MM.1S (cell line): ENCODE data around the gene SLC1A2.

ENCODE experiments used
- DNase-seq: peaks from one replicate; pipeline ENCODE4 v3.0.0-alpha.2; 2015
- H2AFZ ChIP-seq: fragments of 300-600 bp; sonication (generic); 2 replicates; pipeline ENCODE4 v1.6.0; 2016; ENCODE audit warnings: antibody characterized with exemption, low read length
- H3F3A ChIP-seq: fragments of 300-600 bp; sonication (generic); 2 replicates; pipeline ENCODE4 v1.6.1; 2016; ENCODE audit warnings: mild to moderate bottlenecking, antibody characterized with exemption, low read length, moderate library complexity, mixed read lengths; ENCODE audit not compliant: insufficient read depth
- H3K27ac ChIP-seq: fragments of 300-600 bp; sonication (generic); 2 replicates; pipeline ENCODE4 v1.5.1; 2016; ENCODE audit warnings: mild to moderate bottlenecking, low read length
- H3K27me3 ChIP-seq: fragments of 300-600 bp; sonication (generic); replicated peaks from 2 replicates; pipeline ENCODE4 v1.6.0; 2016; ENCODE audit warnings: low read length; ENCODE audit not compliant: insufficient read depth
- H3K36me3 ChIP-seq: fragments of 300-600 bp; sonication (generic); replicated peaks from 2 replicates; pipeline ENCODE4 v1.6.1; 2016; ENCODE audit warnings: mild to moderate bottlenecking, low read length, mixed read lengths; ENCODE audit not compliant: insufficient read depth
- H3K4me1 ChIP-seq: fragments of 300-600 bp; sonication (generic); 2 replicates; pipeline ENCODE4 v1.6.1; 2016; ENCODE audit warnings: low read length, mixed read lengths
- H3K4me2 ChIP-seq: fragments of 300-600 bp; sonication (generic); 2 replicates; pipeline ENCODE4 v1.6.0; 2016; ENCODE audit warnings: low read depth, low read length
- H3K4me3 ChIP-seq: fragments of 300-600 bp; sonication (generic); 2 replicates; pipeline ENCODE4 v1.5.1; 2016; ENCODE audit warnings: low read length, mixed read lengths
- H3K79me2 ChIP-seq: fragments of 300-600 bp; sonication (generic); 2 replicates; pipeline ENCODE4 v1.6.1; 2016; ENCODE audit warnings: mixed run types, low read length, mixed read lengths
- H3K9ac ChIP-seq: fragments of 300-600 bp; sonication (generic); 2 replicates; pipeline ENCODE4 v1.6.1; 2016; ENCODE audit warnings: low read length, mixed read lengths
- H3K9me2 ChIP-seq: fragments of 300-600 bp; sonication (generic); replicated peaks from 2 replicates; pipeline ENCODE4 v1.6.1; 2016; ENCODE audit warnings: mild to moderate bottlenecking, low read length, mixed read lengths; ENCODE audit not compliant: insufficient read depth
- H3K9me3 ChIP-seq: fragments of 300-600 bp; sonication (generic); replicated peaks from 2 replicates; pipeline ENCODE4 v1.6.1; 2016; ENCODE audit warnings: mild to moderate bottlenecking, low read length, mixed read lengths; ENCODE audit not compliant: insufficient read depth
- H4K20me1 ChIP-seq: fragments of 300-600 bp; sonication (generic); 2 replicates; pipeline ENCODE4 v1.6.1; 2016; ENCODE audit warnings: mild to moderate bottlenecking, low read length, moderate library complexity, mixed read lengths; ENCODE audit not compliant: insufficient read depth
- CTCF ChIP-seq: fragments of 300-600 bp; sonication (generic); IDR thresholded peaks from 2 replicates; pipeline ENCODE4 v1.5.1; 2016; ENCODE audit warnings: antibody characterized with exemption, low read length, mixed read lengths
- EZH2 ChIP-seq: fragments of 300-600 bp; sonication (generic); optimal IDR thresholded peaks from 2 replicates; pipeline ENCODE3; 2017; ENCODE audit warnings: low read depth, mild to moderate bottlenecking, antibody characterized with exemption, low read length, mixed read lengths
- EZH2phosphoT487 ChIP-seq: fragments of 300-600 bp; sonication (generic); IDR thresholded peaks from 2 replicates; pipeline ENCODE4 v1.6.1; 2018; ENCODE audit warnings: antibody characterized with exemption, low read length

The SLC1A2 gene

GRCh38 chr11:35248558-35249323 is 170.6 kb downstream of the SLC1A2 start:
- Histone ChIP-seq H3K9me2 (no peaks in the 10 kb centered on the region), H3K4me2 (no peak overlapping the region), H2AFZ (no peak overlapping the region), H3K9me3 (no peaks in the 10 kb centered on the region), H3K79me2 (no peaks in the 10 kb centered on the region), H3K27ac (no peak overlapping the region), H3K9ac (no peak overlapping the region), H3K36me3 (no peaks in the 10 kb centered on the region), H3K4me1 (no peaks in the 10 kb centered on the region), H3F3A (no peaks in the 10 kb centered on the region), H4K20me1 (no peaks in the 10 kb centered on the region), H3K27me3 (no peaks in the 10 kb centered on the region), H3K4me3 (no peak overlapping the region)
- DNase-seq = no peak
- no peak for TF ChIP-seq EZH2
- TF ChIP-seq CTCF = no peak
- TF ChIP-seq EZH2phosphoT487 = no peak

DNA sequence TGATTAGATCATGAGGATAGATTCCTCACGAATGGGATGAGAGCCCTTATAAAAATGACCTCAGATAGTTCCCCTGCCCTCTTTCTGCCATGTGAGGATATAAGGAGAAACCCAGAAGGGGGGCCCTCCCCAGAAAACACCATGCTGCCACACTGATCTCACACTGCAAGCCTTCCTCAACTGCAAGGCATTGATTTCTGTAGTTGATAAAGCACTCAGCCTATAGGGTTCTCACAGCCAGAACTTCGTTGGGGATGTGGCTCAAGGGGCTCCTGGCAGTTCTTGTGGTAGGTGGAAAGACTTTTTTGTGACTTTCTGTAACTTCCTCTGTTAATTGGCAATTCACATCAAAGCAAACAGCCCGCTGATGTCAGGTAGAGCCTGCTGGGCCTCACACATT is 171.5 kb downstream of the SLC1A2 start:
- Histone ChIP-seq H3K9me3 (no peaks in the 10 kb centered on the region), H3F3A (no peaks in the 10 kb centered on the region), H3K4me2 (no peak overlapping the region), H4K20me1 (no peaks in the 10 kb centered on the region), H3K9me2 (no peaks in the 10 kb centered on the region), H2AFZ (no peak overlapping the region), H3K27ac (no peak overlapping the region), H3K36me3 (no peaks in the 10 kb centered on the region), H3K79me2 (no peaks in the 10 kb centered on the region), H3K4me3 (no peak overlapping the region), H3K9ac (no peak overlapping the region), H3K27me3 (no peaks in the 10 kb centered on the region), H3K4me1 (no peaks in the 10 kb centered on the region)
- no peak for TF ChIP-seq CTCF
- TF ChIP-seq EZH2phosphoT487 = no peak
- no peak for TF ChIP-seq EZH2
- no peak for DNase-seq

DNA sequence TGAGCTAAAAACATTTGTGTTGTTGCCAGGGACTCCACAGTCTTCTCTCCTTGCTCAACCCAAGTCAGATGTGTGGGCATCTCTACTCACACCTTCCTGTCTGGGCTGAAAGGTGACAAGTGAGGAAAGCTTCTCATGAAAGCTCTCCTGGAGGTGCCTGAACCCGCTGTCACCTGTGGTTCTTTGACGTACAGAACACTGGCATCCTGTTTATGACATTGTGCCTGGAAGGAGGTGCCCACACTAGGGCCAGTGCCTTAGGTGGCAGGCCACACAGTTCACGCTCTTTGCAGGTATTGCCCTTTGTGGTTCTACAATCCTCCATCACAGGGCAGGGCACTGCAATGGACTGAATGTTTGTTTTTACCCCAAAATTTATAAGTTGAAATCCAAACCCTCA is 171.9 kb downstream of the SLC1A2 start:
- DNase-seq = no peak
- no peak overlapping the region for H3K9ac ChIP-seq
- H3K4me1 ChIP-seq = no peaks in the 10 kb centered on the region
- TF ChIP-seq EZH2phosphoT487 (no peak), EZH2 (no peak), CTCF (no peak)
- H3K79me2 ChIP-seq = no peaks in the 10 kb centered on the region
- H3K9me2 ChIP-seq = no peaks in the 10 kb centered on the region
- H3K27me3 ChIP-seq = no peaks in the 10 kb centered on the region
- H3K4me3 ChIP-seq = no peak overlapping the region
- no peak overlapping the region for H3K4me2 ChIP-seq
- H3K27ac ChIP-seq = no peak overlapping the region
- H2AFZ ChIP-seq = no peak overlapping the region
- no peaks in the 10 kb centered on the region for H3K9me3 ChIP-seq
- H3F3A ChIP-seq = no peaks in the 10 kb centered on the region
- H4K20me1 ChIP-seq = no peaks in the 10 kb centered on the region
- H3K36me3 ChIP-seq = no peaks in the 10 kb centered on the region
